HEK293T (cell line): ENCODE measurements around the gene DOCK7.

ENCODE experiments used
- CTCF ChIA-PET: fragments of 350-600 bp; formaldehyde crosslinking; extraction: SDS; loops from one replicate; lab custom pipeline; 2021; ENCODE audit warnings: antibody characterized with exemption, inconsistent platforms; lab: Yijun Ruan, JAX
- POLR2A ChIA-PET: fragments of 350-600 bp; formaldehyde crosslinking; extraction: SDS; loops from one replicate; lab custom pipeline; 2020; ENCODE audit warnings: antibody characterized with exemption, inconsistent platforms; lab: Yijun Ruan, JAX
- DNase-seq: peaks from one replicate; pipeline ENCODE4 v3.0.0; 2012; ENCODE audit warnings: mixed read lengths; ENCODE audit errors: extremely low spot score
- ARNT ChIP-seq: fragments of 450-650 bp; IDR thresholded peaks from 2 replicates; pipeline ENCODE4 v1.6.1; 2017; ENCODE audit warnings: mild to moderate bottlenecking
- BHLHE40 ChIP-seq: fragments of 450-650 bp; IDR thresholded peaks from 2 replicates; pipeline ENCODE4 v1.6.1; 2016; ENCODE audit warnings: mild to moderate bottlenecking, moderate library complexity, borderline replicate concordance
- CTBP1 ChIP-seq: fragments of 450-650 bp; IDR thresholded peaks from 2 replicates; pipeline ENCODE4 v1.6.1; 2016; ENCODE audit warnings: borderline replicate concordance
- ELF4 ChIP-seq: fragments of 450-650 bp; IDR thresholded peaks from 2 replicates; pipeline ENCODE4 v1.6.1; 2017; ENCODE audit warnings: antibody characterized with exemption
- FOXA1 ChIP-seq: fragments of 450-650 bp; IDR thresholded peaks from 2 replicates; pipeline ENCODE4 v1.6.1; 2016; ENCODE audit warnings: mild to moderate bottlenecking
- FOXK2 ChIP-seq: fragments of 450-650 bp; IDR thresholded peaks from 2 replicates; pipeline ENCODE4 v1.6.1; 2016; ENCODE audit warnings: mild to moderate bottlenecking
- FOXM1 ChIP-seq: fragments of 450-650 bp; IDR thresholded peaks from 2 replicates; pipeline ENCODE4 v1.6.1; 2017; ENCODE audit warnings: mild to moderate bottlenecking, borderline replicate concordance
- HDGF ChIP-seq: fragments of 450-650 bp; IDR thresholded peaks from 2 replicates; pipeline ENCODE4 v1.6.1; 2017; ENCODE audit warnings: antibody characterized with exemption, borderline replicate concordance
- L3MBTL2 ChIP-seq: fragments of 450-650 bp; conservative IDR thresholded peaks from 2 replicates; pipeline ENCODE4 v1.6.1; 2016; ENCODE audit warnings: mild to moderate bottlenecking
- LEF1 ChIP-seq: fragments of 450-650 bp; IDR thresholded peaks from 2 replicates; pipeline ENCODE4 v1.6.1; 2017; ENCODE audit warnings: mild to moderate bottlenecking, borderline replicate concordance
- NFRKB ChIP-seq: fragments of 450-650 bp; IDR thresholded peaks from 2 replicates; pipeline ENCODE4 v1.6.1; 2016; ENCODE audit warnings: mild to moderate bottlenecking, moderate library complexity
- SP1 ChIP-seq: fragments of 450-650 bp; IDR thresholded peaks from 2 replicates; pipeline ENCODE4 v1.6.1; 2017
- SUZ12 ChIP-seq: fragments of 450-650 bp; IDR thresholded peaks from 2 replicates; pipeline ENCODE4 v1.6.1; 2016; ENCODE audit warnings: mild to moderate bottlenecking
- TARDBP ChIP-seq: fragments of 450-650 bp; IDR thresholded peaks from 2 replicates; pipeline ENCODE4 v1.6.1; 2016
- ZNF384 ChIP-seq: fragments of 450-650 bp; IDR thresholded peaks from 2 replicates; pipeline ENCODE4 v1.6.1; 2016
- TF ChIP-seq, protein P1 (sequence below): fragments of 450-650 bp; IDR thresholded peaks from 2 replicates; pipeline ENCODE4 v1.6.1; 2016

The DOCK7 gene

DNA sequence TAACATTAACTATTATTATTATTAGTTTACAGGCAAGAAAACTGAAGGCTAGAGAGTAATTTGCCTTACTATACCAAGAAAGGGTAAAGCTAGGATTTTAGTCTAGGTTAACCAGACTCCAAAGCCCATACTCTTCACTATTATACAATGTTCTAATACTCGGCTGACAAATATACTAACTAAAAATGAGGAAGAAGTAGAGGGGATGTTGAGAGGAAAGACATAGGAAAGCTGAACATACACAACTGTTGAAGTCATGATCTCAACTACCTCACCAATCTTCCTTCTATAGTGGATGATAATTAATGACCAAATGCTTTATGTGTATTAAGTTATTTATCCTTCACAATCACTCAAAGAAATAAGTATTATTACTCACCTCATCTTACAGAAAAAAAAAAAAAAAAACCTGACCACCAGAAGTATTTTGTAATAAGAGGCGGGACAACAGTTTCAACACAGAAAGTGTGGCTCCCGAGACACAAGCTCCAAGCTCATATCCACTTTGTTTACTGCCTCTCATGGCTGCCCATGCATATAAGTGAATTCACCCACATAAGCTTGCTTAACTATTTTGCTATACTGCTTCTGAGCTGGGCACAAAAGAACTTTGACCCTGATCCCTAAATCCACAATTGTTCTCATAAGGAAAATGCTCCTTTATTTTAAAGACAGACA, 173.3 kb downstream of the DOCK7 start:
- TF ChIP-seq SP1 (no peak), LEF1 (no peak), CTBP1 (no peak), FOXM1 (no peak), ZNF384 (no peak), HDGF (no peak), FOXK2 (no peak)
- no peak for DNase-seq
- ChIA-PET CTCF (no interaction called here), POLR2A (no interaction called here)

DNA sequence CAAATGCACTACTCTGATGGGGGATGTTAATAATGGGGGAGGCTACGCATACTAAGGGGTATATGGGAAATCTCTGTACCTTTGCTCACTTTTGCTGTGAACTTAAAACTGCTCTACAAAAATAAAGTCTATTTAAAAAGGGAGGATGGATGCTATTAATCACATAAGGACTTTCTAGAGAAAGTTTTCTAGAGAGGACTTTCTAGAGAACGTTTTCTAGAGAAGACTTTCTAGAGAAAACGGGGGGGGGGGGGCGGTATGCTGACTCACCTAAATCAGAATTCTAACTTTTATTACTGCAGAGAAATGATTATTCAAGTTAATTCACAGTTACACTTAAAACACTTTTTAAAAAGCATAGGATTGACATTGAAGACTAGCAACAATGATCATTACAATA, 175.2 kb downstream of the DOCK7 start:
- TF ChIP-seq FOXM1 (no peak), HDGF (no peak), ARNT (peak; percentile 91), TARDBP (no peak), ELF4 (no peak), SP1 (no peak)
- TF ChIP-seq, protein P1, sequence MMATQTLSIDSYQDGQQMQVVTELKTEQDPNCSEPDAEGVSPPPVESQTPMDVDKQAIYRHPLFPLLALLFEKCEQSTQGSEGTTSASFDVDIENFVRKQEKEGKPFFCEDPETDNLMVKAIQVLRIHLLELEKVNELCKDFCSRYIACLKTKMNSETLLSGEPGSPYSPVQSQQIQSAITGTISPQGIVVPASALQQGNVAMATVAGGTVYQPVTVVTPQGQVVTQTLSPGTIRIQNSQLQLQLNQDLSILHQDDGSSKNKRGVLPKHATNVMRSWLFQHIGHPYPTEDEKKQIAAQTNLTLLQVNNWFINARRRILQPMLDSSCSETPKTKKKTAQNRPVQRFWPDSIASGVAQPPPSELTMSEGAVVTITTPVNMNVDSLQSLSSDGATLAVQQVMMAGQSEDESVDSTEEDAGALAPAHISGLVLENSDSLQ = no peak
- no peak for DNase-seq
- ChIA-PET CTCF (no interaction called here), POLR2A (no interaction called here)

DNA sequence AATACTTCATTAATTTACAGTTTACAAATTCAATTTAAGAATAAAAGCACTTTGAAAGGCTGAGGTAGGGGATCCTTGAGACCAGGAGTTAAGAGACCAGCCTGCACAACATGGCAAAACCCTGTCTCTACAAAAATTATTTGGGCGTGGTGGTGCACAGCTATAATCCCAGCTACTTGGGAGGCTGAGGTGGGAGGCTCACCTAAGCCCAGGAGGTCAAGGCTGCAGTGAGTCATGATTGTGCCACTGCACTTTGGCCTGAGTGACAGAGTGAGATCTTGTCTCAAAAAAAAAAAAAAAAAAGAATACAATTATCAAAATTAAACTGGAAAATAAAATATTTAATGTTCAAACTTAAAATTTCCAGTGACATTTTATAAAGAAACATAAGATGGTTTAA, 179.2 kb downstream of the DOCK7 start:
- DNase-seq = no peak
- TF ChIP-seq BHLHE40 = no peak
- TF ChIP-seq L3MBTL2 = no peak
- no peak for TF ChIP-seq LEF1
- TF ChIP-seq FOXM1 = no peak
- no peak for TF ChIP-seq SUZ12
- TF ChIP-seq FOXK2 = no peak
- TF ChIP-seq ELF4 = no peak
- CTCF ChIA-PET = interaction anchor here (2.1 kb wide), 1 partner anchor 237 kb away, joined by 7 read pairs; no protein-coding TSS in a partner anchor
- POLR2A ChIA-PET = no interaction called here

DNA sequence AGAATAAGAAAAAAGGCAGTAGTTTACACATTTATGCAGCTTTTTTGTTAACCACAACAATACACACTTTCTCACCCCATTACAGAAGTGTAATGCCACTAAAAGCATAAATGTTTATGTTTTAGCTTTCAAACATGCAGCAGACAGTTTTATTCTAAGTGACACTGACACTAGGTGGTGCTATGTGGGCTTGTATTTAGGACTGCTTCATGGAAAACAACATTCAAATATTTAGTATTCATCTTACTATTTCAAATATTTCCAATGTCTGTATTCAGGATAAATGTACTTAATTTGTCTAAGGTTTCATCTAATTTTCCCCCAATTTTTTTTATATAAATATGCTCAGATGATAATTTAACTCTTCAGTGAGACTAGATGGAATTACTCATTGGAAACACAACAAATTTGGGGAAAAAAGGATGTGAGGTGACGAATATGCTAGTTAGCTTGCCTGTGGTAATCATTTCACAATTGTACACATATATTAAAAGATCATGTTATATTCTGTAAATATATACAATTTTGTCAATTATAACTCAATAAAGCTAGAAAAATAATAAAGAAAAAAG, 179.9 kb downstream of the DOCK7 start:
- no peak for TF ChIP-seq FOXM1
- TF ChIP-seq, protein P1 = peak; percentile 45; the same call in 1 of the 2 replicates
- peak; percentile 34 for DNase-seq
- POLR2A ChIA-PET = no interaction called here
- CTCF ChIA-PET = interaction anchor here (0.6 to 2.1 kb wide), 3 partner anchors 8 to 238 kb away, joined by 3 to 7 read pairs (median 6); no protein-coding TSS in a partner anchor

DNA sequence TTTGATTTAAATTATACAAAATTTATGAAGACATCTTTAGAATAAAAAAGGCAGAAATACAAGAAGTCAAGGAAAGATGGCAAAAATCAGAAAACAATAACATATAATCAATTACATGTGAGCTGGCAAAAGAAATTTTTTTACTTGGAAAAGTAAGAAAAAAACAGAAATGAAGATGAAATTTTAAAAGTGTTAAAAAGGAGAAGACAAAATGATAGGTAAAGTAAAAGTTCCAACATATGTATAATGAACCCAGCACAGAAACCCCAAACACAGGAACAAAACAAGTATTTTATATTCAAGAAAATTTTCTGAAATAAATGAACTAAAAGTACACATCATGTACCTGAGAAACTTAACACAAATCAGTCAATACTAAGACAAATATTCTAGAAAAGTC, 188.0 kb downstream of the DOCK7 start:
- no peak for DNase-seq
- no peak for TF ChIP-seq L3MBTL2
- TF ChIP-seq HDGF = no peak
- no peak for TF ChIP-seq BHLHE40
- TF ChIP-seq TARDBP = no peak
- no peak for TF ChIP-seq FOXA1
- no peak for TF ChIP-seq FOXM1
- no peak for TF ChIP-seq ARNT
- TF ChIP-seq SP1 = no peak
- TF ChIP-seq SUZ12 = no peak
- no peak for TF ChIP-seq ZNF384
- TF ChIP-seq, protein P1 = no peak
- TF ChIP-seq ELF4 = no peak
- TF ChIP-seq LEF1 = no peak
- ChIA-PET CTCF (no interaction called here), POLR2A (no interaction called here)

DNA sequence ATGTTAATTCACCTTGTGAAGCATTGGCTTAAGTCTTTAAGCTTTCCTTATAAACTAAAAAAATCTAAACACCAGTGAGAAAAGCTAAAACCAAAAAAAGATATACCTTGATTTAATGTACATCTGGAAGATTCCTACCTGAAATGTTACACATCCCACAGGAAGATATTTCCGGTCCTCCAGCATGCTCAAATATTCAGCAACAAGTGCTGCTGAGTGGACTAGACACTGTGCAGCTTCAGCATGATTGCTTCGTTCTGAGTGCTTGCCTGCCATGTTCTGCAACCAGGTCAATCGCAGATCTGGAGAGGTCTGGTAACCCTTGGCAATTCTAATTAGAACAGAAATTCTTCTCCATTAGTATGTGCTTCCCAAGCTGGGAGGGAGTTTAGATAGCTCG, 194.0 kb downstream of the DOCK7 start:
- DNase-seq = no peak
- POLR2A ChIA-PET = no interaction called here
- TF ChIP-seq TARDBP = no peak
- TF ChIP-seq, protein P1 = no peak
- CTCF ChIA-PET = interaction anchor here (0.6 kb wide), 1 partner anchor 10 kb away, joined by 3 read pairs; no protein-coding TSS in a partner anchor

DNA sequence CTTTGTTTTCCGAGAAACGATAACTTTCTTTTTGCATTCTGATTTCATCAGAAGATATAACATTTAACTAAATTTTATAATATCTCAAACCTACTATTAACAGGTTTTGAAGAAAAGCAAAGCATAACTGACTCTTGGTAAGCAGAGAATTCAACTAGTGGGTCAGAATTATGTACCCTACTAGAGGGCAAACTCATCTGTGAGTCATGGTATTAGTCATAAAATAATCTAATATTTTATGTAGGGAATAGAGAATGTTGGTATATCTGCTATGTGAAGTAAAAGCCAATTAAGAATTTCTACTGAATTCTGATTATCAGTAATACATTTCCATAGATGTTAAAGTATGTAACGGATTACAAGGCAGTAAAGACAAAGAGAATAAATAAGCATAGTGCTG, 194.5 kb downstream of the DOCK7 start:
- TF ChIP-seq HDGF (no peak), TARDBP (no peak), LEF1 (no peak), ARNT (no peak), ZNF384 (no peak), FOXK2 (no peak), ELF4 (no peak), CTBP1 (no peak), FOXA1 (no peak), FOXM1 (no peak), NFRKB (no peak), BHLHE40 (no peak), L3MBTL2 (no peak), SUZ12 (no peak), SP1 (no peak)
- TF ChIP-seq, protein P1 = no peak
- ChIA-PET POLR2A (no interaction called here), CTCF (interaction anchor here (0.6 kb wide), 1 partner anchor 10 kb away, joined by 3 read pairs; no protein-coding TSS in a partner anchor)
- no peak for DNase-seq
